Psoas muscle (tissue), 8 donors: ENCODE results near the gene PHYHIPL. TPM values are rescaled to one million over a fixed set of nuclear protein-coding genes. Genes with fewer than 3 reads are reported as not detected.

ENCODE experiments used
- ATAC-seq, 4 donors: fragments of 200-7000 bp; cut with Tn5 transposase; one replicate each; pipeline ENCODE4 v1.9.1; 2020; ENCODE audit warnings: moderate library complexity in 3 of 4, mild to moderate bottlenecking in 2 of 4
- DNase-seq, 2 donors: peaks; one replicate each; pipeline ENCODE4 v3.0.0-alpha.2; 2020
- H3K27ac ChIP-seq: fragments of 200-600 bp; one replicate; pipeline ENCODE4 v1.8.0; 2022
- H3K27me3 ChIP-seq, 3 donors: fragments of 200-600 bp in 1 of 3; one replicate each; pipeline versions ENCODE4 v1.6.1 to v1.8.0; 2013 to 2022; ENCODE audit warnings: low read length in 2 of 3, mild to moderate bottlenecking in 2 of 3, moderate library complexity in 1 of 3; ENCODE audit not compliant: insufficient read depth in 3 of 3
- H3K36me3 ChIP-seq, 2 donors: fragments of 200-600 bp in 1 of 2; one replicate each; pipeline versions ENCODE4 v1.6.1 to v1.8.0; 2013 to 2022; ENCODE audit warnings: low read depth in 1 of 2, mild to moderate bottlenecking in 1 of 2, moderate library complexity in 1 of 2; ENCODE audit not compliant: insufficient read depth in 1 of 2
- H3K4me1 ChIP-seq: fragments of 200-600 bp; one replicate; pipeline ENCODE4 v1.8.0; 2022
- H3K4me3 ChIP-seq: fragments of 200-600 bp; one replicate; pipeline ENCODE4 v1.8.0; 2022; ENCODE audit warnings: mild to moderate bottlenecking
- H3K9me3 ChIP-seq: fragments of 200-600 bp; one replicate; pipeline ENCODE4 v1.8.0; 2022
- CTCF ChIP-seq: fragments of 200-600 bp; IDR thresholded peaks from one replicate; pipeline ENCODE4 v1.8.0; 2022; ENCODE audit warnings: antibody characterized with exemption
- WGBS, 3 donors: extraction: QIAGEN DNeasy Blood & Tissue Kit; methylation state at CpG; one replicate each; pipeline versions ENCODE4 v1.1.6 to v1.1.7; 2013; 5-methylcytosine and 5-hydroxymethylcytosine counted together
- intact Hi-C, 2 donors: fragments of 100-400 bp; cut with DNase I; formaldehyde crosslinking; loops; one replicate each; pipeline versions ENCODE4 v1.11.0 to v1.14.2; 2022
- polyA plus RNA-seq, 3 donors: library from polyadenylated mRNA; stranded (reverse); fragments of 200-250 nt; gene quantifications; one replicate each; pipeline ENCODE4 v1.2.3, GENCODE V29; 2013
- total RNA-seq, 4 donors: library from RNA; stranded (reverse); fragmentation: NEBNext Ultra II Directional in 2 of 4; extraction: Animal tissue kit (Norgen Biotek cat#: 25700) in 2 of 4; gene quantifications; one replicate each; pipeline versions ENCODE4 v1.2.1 to v1.2.4, GENCODE V29; 2021 to 2023
- donor health status: healthy with polysubstance abuse.
- donor health status: DM: no; HTN: no; CAD: no; lungs with moderate emphysema.
- donor health status: Bipolar disorder and iron deficiency.
- donor health status: healthy.
- donor health status: DM: yes; HTN: yes; CAD: no.
- donor health status: DM: no; HTN: no; CAD: no.
- donor health status: DM: no; HTN: no; CAD: no.
- donor health status: DM: yes; HTN: yes; CAD: no.

Gene PHYHIPL
- total and polyA plus RNA-seq, 7 donors: 0.04 to 0.32 (median 0.10) TPM; not detected in 2

- Histone ChIP-seq H3K27me3 (no peaks in the 10 kb centered on the region), H3K4me1 (no peaks in the 10 kb centered on the region), H3K27ac (no peak overlapping the region), H3K36me3 (peaks cover 0 to 42% of the 10 kb centered on the region in 2 donors), H3K4me3 (no peak overlapping the region), H3K9me3 (no peaks in the 10 kb centered on the region)
- ATAC-seq (no peak), DNase-seq (no peak)
- no peak for TF ChIP-seq CTCF
- intact Hi-C loops: loop anchor here in 1 of 2 donors (10.0 kb wide), 1 partner anchor 570 kb away; no protein-coding TSS in a partner anchor
- WGBS, 3 donors: 93 to 100% (median 99%) methylated on average over 1 of the region's 1 CpG
These were observed 68.4 kb downstream of the PHYHIPL start for GRCh38 chr10:59244871-59245270.

- intact Hi-C loops: loop anchor here in 1 of 2 donors (10.0 kb wide), 1 partner anchor 569 kb away; no protein-coding TSS in a partner anchor
- H3K27me3 ChIP-seq: no peaks in the 10 kb centered on the region
- H3K4me1 ChIP-seq: no peaks in the 10 kb centered on the region
- DNase-seq (no peak), ATAC-seq (no peak)
- no peak for TF ChIP-seq CTCF
- 81 to 96% (median 82%) methylated on average over 1 of the region's 1 CpG for WGBS, 3 donors
- peaks cover 0 to 51% of the 10 kb centered on the region in 2 donors for H3K36me3 ChIP-seq
- no peak overlapping the region for H3K4me3 ChIP-seq
- no peak overlapping the region for H3K27ac ChIP-seq
- H3K9me3 ChIP-seq: no peaks in the 10 kb centered on the region
These were observed 69.2 kb downstream of the PHYHIPL start for GRCh38 chr10:59245686-59246085.

GRCh38 chr10:59252491-59252890 is 76.0 kb downstream of the PHYHIPL start:
- Histone ChIP-seq H3K36me3 (peaks cover 7 to 78% of the 10 kb centered on the region in 2 donors), H3K27me3 (no peaks in the 10 kb centered on the region), H3K27ac (no peak overlapping the region), H3K9me3 (no peaks in the 10 kb centered on the region), H3K4me3 (no peak overlapping the region), H3K4me1 (peaks cover 5% of the 10 kb centered on the region)
- ATAC-seq: no peak
- DNase-seq: no peak
- intact Hi-C loops: no loop called here
- no peak for TF ChIP-seq CTCF

GRCh38 chr10:59255463-59255862 is 79.0 kb downstream of the PHYHIPL start:
- WGBS, 3 donors: 95 to 98% (median 97%) methylated on average over 1 of the region's 1 CpG
- Histone ChIP-seq H3K36me3 (peaks cover 7 to 51% of the 10 kb centered on the region in 2 donors), H3K4me1 (peaks cover 7% of the 10 kb centered on the region), H3K4me3 (no peak overlapping the region), H3K27ac (no peak overlapping the region), H3K27me3 (no peaks in the 10 kb centered on the region), H3K9me3 (no peaks in the 10 kb centered on the region)
- no peak for TF ChIP-seq CTCF
- no peak for DNase-seq
- intact Hi-C loops: no loop called here
- no peak for ATAC-seq

GRCh38 chr10:59257224-59257623 is 80.8 kb downstream of the PHYHIPL start:
- no peaks in the 10 kb centered on the region for H3K27me3 ChIP-seq
- H3K27ac ChIP-seq: no peak overlapping the region
- intact Hi-C loops: no loop called here
- no peaks in the 10 kb centered on the region for H3K9me3 ChIP-seq
- ATAC-seq (peak in 3 of 4 donors; percentile 28 to 67 (median 46)), DNase-seq (no peak)
- TF ChIP-seq CTCF: no peak
- H3K36me3 ChIP-seq: peaks cover 7 to 33% of the 10 kb centered on the region in 2 donors
- WGBS, 3 donors: 76 to 84% (median 76%) methylated on average over 1 of the region's 1 CpG
- H3K4me3 ChIP-seq: no peak overlapping the region
- H3K4me1 ChIP-seq: peaks cover 7% of the 10 kb centered on the region
